HCT116 (cell line): ENCODE measurements around the gene LYPD6.

ENCODE experiments used
- CEBPB ChIP-seq: IDR thresholded peaks from 2 replicates; pipeline ENCODE4 v1.6.1; 2012; ENCODE audit warnings: low read depth
- ELF1 ChIP-seq: IDR thresholded peaks from 2 replicates; pipeline ENCODE4 v1.6.1; 2012; ENCODE audit warnings: low read depth, borderline replicate concordance
- EZH2 ChIP-seq: fragments of 200-600 bp; sonication (generic); IDR thresholded peaks from 2 replicates; pipeline ENCODE4 v1.6.1; 2017; ENCODE audit warnings: antibody characterized with exemption, mixed run types
- POLR2A ChIP-seq: IDR thresholded peaks from 2 replicates; pipeline ENCODE4 v1.7.0; 2011; ENCODE audit warnings: borderline replicate concordance; ENCODE audit not compliant: insufficient read depth, insufficient read length; ENCODE audit errors: extremely low read depth
- SP1 ChIP-seq: IDR thresholded peaks from 2 replicates; pipeline ENCODE4 v1.6.1; 2012; ENCODE audit warnings: low read depth
- SRF ChIP-seq: IDR thresholded peaks from 2 replicates; pipeline ENCODE4 v1.6.1; 2012; ENCODE audit warnings: low read depth
- TCF7L2 ChIP-seq: IDR thresholded peaks from 2 replicates; pipeline ENCODE4 v1.7.0; 2011; ENCODE audit warnings: borderline replicate concordance, inconsistent platforms; ENCODE audit not compliant: insufficient read depth, insufficient read length; ENCODE audit errors: extremely low read depth
- YY1 ChIP-seq: IDR thresholded peaks from 2 replicates; pipeline ENCODE4 v1.6.1; 2011; ENCODE audit warnings: low read length, low read depth, moderate library complexity, mild to moderate bottlenecking; ENCODE audit not compliant: insufficient replicate concordance; ENCODE audit errors: extremely low read depth
- ZFX ChIP-seq: fragments of 450-650 bp; IDR thresholded peaks from 2 replicates; pipeline ENCODE4 v1.6.1; 2017
- ZNF274 ChIP-seq: fragments of 200-500 bp; sonication (Bioruptor generic); IDR thresholded peaks from 2 replicates; pipeline ENCODE4 v1.6.1; 2014; ENCODE audit warnings: mild to moderate bottlenecking, low read depth, low read length, inconsistent platforms
- TF ChIP-seq, protein P1 (sequence below), 3 experiments: fragments of 200-600 bp in 1 of 3; sonication (generic) in 1 of 3; IDR thresholded peaks in 2 of 3; conservative IDR thresholded peaks in 1 of 3; 2 replicates each; pipeline ENCODE4 v1.5.1; 2012 to 2017; ENCODE audit warnings: low read depth in 2 of 3, low read length in 2 of 3, antibody characterized with exemption in 1 of 3, borderline replicate concordance in 1 of 3, control low read depth in 1 of 3, mild to moderate bottlenecking in 1 of 3, mixed read lengths in 1 of 3, mixed run types in 1 of 3, moderate library complexity in 1 of 3; ENCODE audit not compliant: insufficient read depth in 1 of 3
- TF ChIP-seq, protein P2 (sequence below): IDR thresholded peaks from 2 replicates; pipeline ENCODE4 v1.6.1; 2012; ENCODE audit warnings: low read depth
- TF ChIP-seq, protein P3 (sequence below): IDR thresholded peaks from 2 replicates; pipeline ENCODE4 v1.6.1; 2011; ENCODE audit warnings: mild to moderate bottlenecking, low read length, moderate library complexity; ENCODE audit not compliant: insufficient replicate concordance; ENCODE audit errors: extremely low read depth

DNA sequence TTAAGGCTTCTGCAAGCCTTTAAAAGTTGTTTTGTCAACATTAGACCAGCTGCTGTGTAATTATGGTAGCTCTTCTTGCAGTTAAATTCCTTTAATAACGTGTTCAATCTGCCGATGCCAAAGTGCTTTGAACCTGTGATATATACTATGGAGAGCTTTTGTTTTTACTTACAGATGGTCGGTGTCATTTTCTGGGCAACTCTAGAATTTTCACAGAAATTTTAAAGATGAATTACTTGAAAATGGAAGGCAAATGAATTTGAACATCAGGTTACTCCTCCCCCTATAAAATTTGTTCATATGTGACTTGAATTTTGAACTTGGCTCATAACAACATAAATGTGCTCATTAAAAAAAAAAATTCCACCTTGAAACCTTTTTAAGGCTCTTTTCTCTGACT is 23.0 kb downstream of the LYPD6 start:
- TF ChIP-seq YY1: no peak
- TF ChIP-seq, protein P1, sequence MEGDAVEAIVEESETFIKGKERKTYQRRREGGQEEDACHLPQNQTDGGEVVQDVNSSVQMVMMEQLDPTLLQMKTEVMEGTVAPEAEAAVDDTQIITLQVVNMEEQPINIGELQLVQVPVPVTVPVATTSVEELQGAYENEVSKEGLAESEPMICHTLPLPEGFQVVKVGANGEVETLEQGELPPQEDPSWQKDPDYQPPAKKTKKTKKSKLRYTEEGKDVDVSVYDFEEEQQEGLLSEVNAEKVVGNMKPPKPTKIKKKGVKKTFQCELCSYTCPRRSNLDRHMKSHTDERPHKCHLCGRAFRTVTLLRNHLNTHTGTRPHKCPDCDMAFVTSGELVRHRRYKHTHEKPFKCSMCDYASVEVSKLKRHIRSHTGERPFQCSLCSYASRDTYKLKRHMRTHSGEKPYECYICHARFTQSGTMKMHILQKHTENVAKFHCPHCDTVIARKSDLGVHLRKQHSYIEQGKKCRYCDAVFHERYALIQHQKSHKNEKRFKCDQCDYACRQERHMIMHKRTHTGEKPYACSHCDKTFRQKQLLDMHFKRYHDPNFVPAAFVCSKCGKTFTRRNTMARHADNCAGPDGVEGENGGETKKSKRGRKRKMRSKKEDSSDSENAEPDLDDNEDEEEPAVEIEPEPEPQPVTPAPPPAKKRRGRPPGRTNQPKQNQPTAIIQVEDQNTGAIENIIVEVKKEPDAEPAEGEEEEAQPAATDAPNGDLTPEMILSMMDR (IDR thresholded peaks at IDR 0.05 in 2 of 3, conservative IDR thresholded peaks at IDR 0.05 in 1 of 3; ENCODE audit: borderline replicate concordance in 1 of 3, insufficient read depth in 1 of 3, low read depth in 2 of 3, low read length in 2 of 3): no peak
- no peak for TF ChIP-seq POLR2A
- TF ChIP-seq SP1: no peak
- no peak for TF ChIP-seq TCF7L2
- TF ChIP-seq, protein P2, sequence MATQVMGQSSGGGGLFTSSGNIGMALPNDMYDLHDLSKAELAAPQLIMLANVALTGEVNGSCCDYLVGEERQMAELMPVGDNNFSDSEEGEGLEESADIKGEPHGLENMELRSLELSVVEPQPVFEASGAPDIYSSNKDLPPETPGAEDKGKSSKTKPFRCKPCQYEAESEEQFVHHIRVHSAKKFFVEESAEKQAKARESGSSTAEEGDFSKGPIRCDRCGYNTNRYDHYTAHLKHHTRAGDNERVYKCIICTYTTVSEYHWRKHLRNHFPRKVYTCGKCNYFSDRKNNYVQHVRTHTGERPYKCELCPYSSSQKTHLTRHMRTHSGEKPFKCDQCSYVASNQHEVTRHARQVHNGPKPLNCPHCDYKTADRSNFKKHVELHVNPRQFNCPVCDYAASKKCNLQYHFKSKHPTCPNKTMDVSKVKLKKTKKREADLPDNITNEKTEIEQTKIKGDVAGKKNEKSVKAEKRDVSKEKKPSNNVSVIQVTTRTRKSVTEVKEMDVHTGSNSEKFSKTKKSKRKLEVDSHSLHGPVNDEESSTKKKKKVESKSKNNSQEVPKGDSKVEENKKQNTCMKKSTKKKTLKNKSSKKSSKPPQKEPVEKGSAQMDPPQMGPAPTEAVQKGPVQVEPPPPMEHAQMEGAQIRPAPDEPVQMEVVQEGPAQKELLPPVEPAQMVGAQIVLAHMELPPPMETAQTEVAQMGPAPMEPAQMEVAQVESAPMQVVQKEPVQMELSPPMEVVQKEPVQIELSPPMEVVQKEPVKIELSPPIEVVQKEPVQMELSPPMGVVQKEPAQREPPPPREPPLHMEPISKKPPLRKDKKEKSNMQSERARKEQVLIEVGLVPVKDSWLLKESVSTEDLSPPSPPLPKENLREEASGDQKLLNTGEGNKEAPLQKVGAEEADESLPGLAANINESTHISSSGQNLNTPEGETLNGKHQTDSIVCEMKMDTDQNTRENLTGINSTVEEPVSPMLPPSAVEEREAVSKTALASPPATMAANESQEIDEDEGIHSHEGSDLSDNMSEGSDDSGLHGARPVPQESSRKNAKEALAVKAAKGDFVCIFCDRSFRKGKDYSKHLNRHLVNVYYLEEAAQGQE: no peak
- no peak for TF ChIP-seq CEBPB
- no peak for TF ChIP-seq ELF1
- no peak for TF ChIP-seq ZNF274
- no peak for TF ChIP-seq SRF
- no peak for TF ChIP-seq EZH2
- TF ChIP-seq, protein P3, sequence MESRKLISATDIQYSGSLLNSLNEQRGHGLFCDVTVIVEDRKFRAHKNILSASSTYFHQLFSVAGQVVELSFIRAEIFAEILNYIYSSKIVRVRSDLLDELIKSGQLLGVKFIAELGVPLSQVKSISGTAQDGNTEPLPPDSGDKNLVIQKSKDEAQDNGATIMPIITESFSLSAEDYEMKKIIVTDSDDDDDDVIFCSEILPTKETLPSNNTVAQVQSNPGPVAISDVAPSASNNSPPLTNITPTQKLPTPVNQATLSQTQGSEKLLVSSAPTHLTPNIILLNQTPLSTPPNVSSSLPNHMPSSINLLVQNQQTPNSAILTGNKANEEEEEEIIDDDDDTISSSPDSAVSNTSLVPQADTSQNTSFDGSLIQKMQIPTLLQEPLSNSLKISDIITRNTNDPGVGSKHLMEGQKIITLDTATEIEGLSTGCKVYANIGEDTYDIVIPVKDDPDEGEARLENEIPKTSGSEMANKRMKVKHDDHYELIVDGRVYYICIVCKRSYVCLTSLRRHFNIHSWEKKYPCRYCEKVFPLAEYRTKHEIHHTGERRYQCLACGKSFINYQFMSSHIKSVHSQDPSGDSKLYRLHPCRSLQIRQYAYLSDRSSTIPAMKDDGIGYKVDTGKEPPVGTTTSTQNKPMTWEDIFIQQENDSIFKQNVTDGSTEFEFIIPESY: no peak
- no peak for TF ChIP-seq ZFX
